Peyer's patch (tissue), 4 donors: ENCODE data around the gene GSTP1. TPM values are rescaled to one million over a fixed set of nuclear protein-coding genes. Genes with fewer than 3 reads are reported as not detected.
A peak's percentile ranks its signal among the peaks of the same experiment; 100 is the strongest.
"Not testable (repeated sequence)": the region's sequence is repeated elsewhere in the genome, so short reads cannot be mapped to it uniquely, and the experiment has no call there.

ENCODE experiments used
- DNase-seq, 3 donors: peaks; one replicate each; pipeline ENCODE4 v3.0.0-alpha.2; 2017 to 2019
- H3K27ac ChIP-seq, 4 donors: fragments of 200-600 bp; sonication (generic); one replicate each; pipeline ENCODE4 v1.5.1; 2016 to 2019
- H3K27me3 ChIP-seq, 2 donors: fragments of 200-600 bp; sonication (generic); one replicate each; pipeline ENCODE4 v1.5.1; 2019
- H3K36me3 ChIP-seq, 3 donors: fragments of 200-600 bp; sonication (generic); one replicate each; pipeline ENCODE4 v1.5.1; 2016 to 2019
- H3K4me1 ChIP-seq, 4 donors: fragments of 200-600 bp; sonication (generic); one replicate each; pipeline ENCODE4 v1.5.1; 2016 to 2019
- H3K4me3 ChIP-seq, 4 donors: fragments of 200-600 bp; sonication (generic); 1 replicate in 3 of 4; 2 replicates in 1 of 4; pipeline ENCODE4 v1.5.1; 2016 to 2019; ENCODE audit warnings: mild to moderate bottlenecking in 1 of 4
- H3K9me3 ChIP-seq, 4 donors: fragments of 200-600 bp; sonication (generic); one replicate each; pipeline ENCODE4 v1.5.1; 2016 to 2019; ENCODE audit warnings: mild to moderate bottlenecking in 1 of 4
- POLR2A ChIP-seq, 2 donors: fragments of 450-650 bp; IDR thresholded peaks; one replicate each; pipeline ENCODE4 v1.5.1; 2017; ENCODE audit warnings: antibody characterized with exemption in 2 of 2, mild to moderate bottlenecking in 2 of 2, moderate library complexity in 2 of 2
- total RNA-seq, 4 donors: library from RNA; depleted of rRNA; stranded (reverse); fragments of >200 nt; gene quantifications; one replicate each; pipeline ENCODE4 v1.1.0, GENCODE V29; 2016
- TF ChIP-seq, protein P1 (sequence below), 6 experiments: fragments of 450-650 bp in 4 of 6; fragments of 200-600 bp in 2 of 6; sonication (generic) in 1 of 6; IDR thresholded peaks; one replicate each; pipeline ENCODE4 v1.5.1; 2017 to 2019; ENCODE audit warnings: antibody characterized with exemption in 6 of 6, mild to moderate bottlenecking in 3 of 6, moderate library complexity in 1 of 6

Gene GSTP1
- total RNA-seq, 4 donors from 2014 or later: 237 to 451 (median 419) TPM

GRCh38 chr11:67585911-67586310 lies 2.3 kb downstream of the GSTP1 start:
- TF ChIP-seq, protein P1, sequence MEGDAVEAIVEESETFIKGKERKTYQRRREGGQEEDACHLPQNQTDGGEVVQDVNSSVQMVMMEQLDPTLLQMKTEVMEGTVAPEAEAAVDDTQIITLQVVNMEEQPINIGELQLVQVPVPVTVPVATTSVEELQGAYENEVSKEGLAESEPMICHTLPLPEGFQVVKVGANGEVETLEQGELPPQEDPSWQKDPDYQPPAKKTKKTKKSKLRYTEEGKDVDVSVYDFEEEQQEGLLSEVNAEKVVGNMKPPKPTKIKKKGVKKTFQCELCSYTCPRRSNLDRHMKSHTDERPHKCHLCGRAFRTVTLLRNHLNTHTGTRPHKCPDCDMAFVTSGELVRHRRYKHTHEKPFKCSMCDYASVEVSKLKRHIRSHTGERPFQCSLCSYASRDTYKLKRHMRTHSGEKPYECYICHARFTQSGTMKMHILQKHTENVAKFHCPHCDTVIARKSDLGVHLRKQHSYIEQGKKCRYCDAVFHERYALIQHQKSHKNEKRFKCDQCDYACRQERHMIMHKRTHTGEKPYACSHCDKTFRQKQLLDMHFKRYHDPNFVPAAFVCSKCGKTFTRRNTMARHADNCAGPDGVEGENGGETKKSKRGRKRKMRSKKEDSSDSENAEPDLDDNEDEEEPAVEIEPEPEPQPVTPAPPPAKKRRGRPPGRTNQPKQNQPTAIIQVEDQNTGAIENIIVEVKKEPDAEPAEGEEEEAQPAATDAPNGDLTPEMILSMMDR (IDR thresholded peaks at IDR 0.05): no peak
- no peak for TF ChIP-seq POLR2A (IDR thresholded peaks at IDR 0.05)
- peaks cover 0 to 9% (median 0%) of the 10 kb centered on the region in 3 donors for H3K36me3 ChIP-seq
- no peaks in the 10 kb centered on the region for H3K27me3 ChIP-seq
- H3K4me1 ChIP-seq: peaks cover 0 to 28% (median 17%) of the 10 kb centered on the region in 4 donors
- H3K4me3 ChIP-seq: no peak overlapping the region
- DNase-seq: no peak
- H3K27ac ChIP-seq: peak overlapping the region in 1 of 4 donors; percentile 86
- no peaks in the 10 kb centered on the region for H3K9me3 ChIP-seq

GRCh38 chr11:67586568-67587250 lies 3.1 kb downstream of the GSTP1 start:
- peak in 2 of 3 donors; percentile 61 to 62 for DNase-seq
- no peak for TF ChIP-seq POLR2A (IDR thresholded peaks at IDR 0.05)
- TF ChIP-seq, protein P1 (IDR thresholded peaks at IDR 0.05): no peak
- H3K27ac ChIP-seq: peak overlapping the region in 1 of 4 donors; percentile 86
- no peaks in the 10 kb centered on the region for H3K27me3 ChIP-seq
- no peaks in the 10 kb centered on the region for H3K9me3 ChIP-seq
- no peak overlapping the region for H3K4me3 ChIP-seq
- peaks cover 0 to 9% (median 0%) of the 10 kb centered on the region in 3 donors for H3K36me3 ChIP-seq
- H3K4me1 ChIP-seq: peaks cover 0 to 28% (median 16%) of the 10 kb centered on the region in 4 donors

GRCh38 chr11:67588136-67588503 lies 4.5 kb downstream of the GSTP1 start:
- Histone ChIP-seq H3K4me1 (peaks cover 0 to 28% (median 6%) of the 10 kb centered on the region in 4 donors), H3K9me3 (no peaks in the 10 kb centered on the region), H3K36me3 (peaks cover 0 to 9% (median 0%) of the 10 kb centered on the region in 3 donors), H3K27ac (peak overlapping the region in 1 of 4 donors; percentile 86), H3K27me3 (no peaks in the 10 kb centered on the region), H3K4me3 (no peak overlapping the region)
- DNase-seq: no peak
- no peak for TF ChIP-seq POLR2A (IDR thresholded peaks at IDR 0.05)
- TF ChIP-seq, protein P1 (IDR thresholded peaks at IDR 0.05): no peak

- DNase-seq, H3K36me3 ChIP-seq: not testable (repeated sequence)
Observed at GRCh38 chr11:67588899-67589415, 5.3 kb downstream of the GSTP1 start.

DNA sequence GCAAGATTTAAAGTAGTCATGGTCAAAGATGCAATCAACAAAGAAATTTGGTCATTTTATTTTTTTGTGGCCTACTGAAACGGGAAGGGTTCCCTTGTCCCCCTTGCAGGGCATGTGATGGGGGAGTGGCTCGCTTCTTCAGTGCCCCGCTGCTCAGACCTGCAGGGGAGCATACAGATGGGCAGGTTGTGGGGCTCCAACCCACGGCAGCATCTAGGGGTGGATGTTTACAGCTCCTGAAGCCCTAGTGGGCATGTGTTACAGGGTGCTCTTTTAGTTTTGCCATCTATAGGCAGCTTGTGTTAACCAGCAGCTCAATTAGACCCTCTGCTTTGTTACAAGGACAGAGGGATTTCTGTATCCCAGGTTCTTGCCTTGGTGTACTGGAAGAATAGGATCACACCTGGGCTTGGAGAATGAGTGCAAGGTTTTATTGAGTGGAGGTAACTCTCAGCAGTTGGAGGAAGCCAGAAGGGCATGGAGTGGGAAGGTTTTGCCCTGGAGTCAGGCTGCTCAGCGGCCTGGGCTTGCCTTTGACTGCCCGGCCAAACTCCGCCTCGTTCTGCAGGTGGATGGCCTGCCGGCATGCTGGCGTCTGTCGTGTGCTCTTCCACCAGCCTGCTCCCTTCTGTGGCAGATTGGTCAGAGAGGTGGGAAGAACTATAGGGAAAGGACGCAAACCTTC lies 9.4 kb downstream of the GSTP1 start:
- DNase-seq: no peak
- no peak overlapping the region for H3K4me3 ChIP-seq
- H3K9me3 ChIP-seq: no peaks in the 10 kb centered on the region
- H3K27ac ChIP-seq: no peak overlapping the region
- TF ChIP-seq, protein P1 (IDR thresholded peaks at IDR 0.05): no peak
- TF ChIP-seq POLR2A (IDR thresholded peaks at IDR 0.05): no peak
- no peaks in the 10 kb centered on the region for H3K36me3 ChIP-seq
- peaks cover 0 to 7% (median 0%) of the 10 kb centered on the region in 4 donors for H3K4me1 ChIP-seq
- H3K27me3 ChIP-seq: no peaks in the 10 kb centered on the region

More at GRCh38 chr11:67588899-67589415, 5.3 kb downstream of the GSTP1 start:
- H3K9me3 ChIP-seq, H3K4me3 ChIP-seq, H3K27me3 ChIP-seq: not testable (repeated sequence)
- Histone ChIP-seq H3K27ac (peak overlapping the region in 1 of 4 donors; percentile 86), H3K4me1 (peaks cover 0 to 28% (median 6%) of the 10 kb centered on the region in 4 donors)

DNA sequence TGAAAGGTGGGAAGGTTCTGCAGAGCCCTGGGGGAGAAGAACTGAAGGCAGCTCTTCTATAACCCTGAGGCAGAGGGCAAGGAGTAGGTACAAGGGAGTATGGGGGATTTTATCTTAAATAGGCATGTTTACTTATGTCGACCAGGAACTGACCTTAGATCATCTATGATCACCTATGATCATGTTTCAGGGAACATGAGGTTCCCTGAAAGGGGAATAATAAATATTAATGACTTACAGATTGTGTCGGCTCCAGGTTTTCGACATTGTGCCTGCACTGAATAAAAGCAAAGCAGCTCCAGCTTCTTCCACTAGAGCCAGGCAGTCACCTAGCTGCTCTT lies 9.9 kb downstream of the GSTP1 start:
- DNase-seq: no peak
- TF ChIP-seq, protein P1 (IDR thresholded peaks at IDR 0.05): no peak
- no peak for TF ChIP-seq POLR2A (IDR thresholded peaks at IDR 0.05)
- Histone ChIP-seq H3K36me3 (no peaks in the 10 kb centered on the region), H3K9me3 (no peaks in the 10 kb centered on the region), H3K27me3 (no peaks in the 10 kb centered on the region), H3K4me3 (no peak overlapping the region), H3K27ac (no peak overlapping the region), H3K4me1 (peaks cover 0 to 6% (median 0%) of the 10 kb centered on the region in 4 donors)
